ENCODE results near the gene ITGAL. TPM values are rescaled to one million over a fixed set of nuclear protein-coding genes. Genes with fewer than 3 reads are reported as not detected.

The ITGAL gene
- total RNA-seq, 1 experiment from 2014 or later: not detected

DNA sequence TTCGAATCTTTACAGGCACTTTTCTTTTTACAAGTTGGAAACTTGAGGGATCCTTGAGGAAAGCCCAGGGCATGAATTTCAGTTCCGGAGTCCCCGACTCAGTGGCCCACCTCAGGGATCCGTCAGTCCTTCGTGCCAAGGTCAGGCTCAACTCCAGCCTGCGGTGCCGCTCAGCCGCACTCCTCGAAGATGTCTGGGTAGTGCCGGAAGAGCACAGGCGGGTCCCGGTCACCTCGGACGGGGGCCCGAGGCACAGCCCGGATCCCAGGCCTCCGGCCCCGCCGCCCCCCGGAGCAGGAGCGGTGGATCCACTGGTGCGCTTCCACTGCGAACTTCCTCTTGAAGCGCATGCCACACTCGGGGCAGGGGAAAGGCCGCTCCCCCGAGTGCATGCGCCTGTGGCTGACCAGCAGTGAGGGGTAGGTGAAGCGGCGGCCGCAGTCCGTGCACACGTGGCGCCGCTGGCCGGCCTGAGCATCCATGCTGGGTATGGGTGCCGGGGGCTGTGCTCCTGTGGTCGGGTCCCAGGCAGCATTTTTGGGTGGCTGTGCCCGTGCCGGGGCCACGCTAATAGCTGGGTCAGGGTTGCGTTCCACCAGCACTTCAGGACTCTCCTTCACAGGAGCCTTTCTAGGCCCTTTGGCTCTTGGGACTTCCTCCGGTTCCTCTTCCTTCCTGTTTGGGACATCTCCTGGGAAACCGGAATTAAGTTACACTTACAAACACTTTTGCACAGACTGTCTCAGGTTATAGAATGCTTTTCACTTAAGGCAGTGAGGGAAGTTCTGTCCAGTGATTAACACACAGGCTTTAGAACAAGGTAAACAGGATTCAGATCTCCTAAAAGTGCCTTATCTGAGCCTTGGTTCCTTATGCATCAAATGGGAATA lies 97.4 kb downstream of the ITGAL start:
- peaks cover 40% of the 10 kb centered on the region for H3K4me1 Mint-ChIP-seq (ENCODE audit: low read depth, unreplicated experiment)
- H3K36me3 Mint-ChIP-seq (ENCODE audit: insufficient read depth, unreplicated experiment): peaks cover 28% of the 10 kb centered on the region
- H3K9me3 Mint-ChIP-seq (ENCODE audit: low read depth, unreplicated experiment): no peaks in the 10 kb centered on the region
- TF ChIP-seq, protein P1, sequence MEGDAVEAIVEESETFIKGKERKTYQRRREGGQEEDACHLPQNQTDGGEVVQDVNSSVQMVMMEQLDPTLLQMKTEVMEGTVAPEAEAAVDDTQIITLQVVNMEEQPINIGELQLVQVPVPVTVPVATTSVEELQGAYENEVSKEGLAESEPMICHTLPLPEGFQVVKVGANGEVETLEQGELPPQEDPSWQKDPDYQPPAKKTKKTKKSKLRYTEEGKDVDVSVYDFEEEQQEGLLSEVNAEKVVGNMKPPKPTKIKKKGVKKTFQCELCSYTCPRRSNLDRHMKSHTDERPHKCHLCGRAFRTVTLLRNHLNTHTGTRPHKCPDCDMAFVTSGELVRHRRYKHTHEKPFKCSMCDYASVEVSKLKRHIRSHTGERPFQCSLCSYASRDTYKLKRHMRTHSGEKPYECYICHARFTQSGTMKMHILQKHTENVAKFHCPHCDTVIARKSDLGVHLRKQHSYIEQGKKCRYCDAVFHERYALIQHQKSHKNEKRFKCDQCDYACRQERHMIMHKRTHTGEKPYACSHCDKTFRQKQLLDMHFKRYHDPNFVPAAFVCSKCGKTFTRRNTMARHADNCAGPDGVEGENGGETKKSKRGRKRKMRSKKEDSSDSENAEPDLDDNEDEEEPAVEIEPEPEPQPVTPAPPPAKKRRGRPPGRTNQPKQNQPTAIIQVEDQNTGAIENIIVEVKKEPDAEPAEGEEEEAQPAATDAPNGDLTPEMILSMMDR (IDR thresholded peaks at IDR 0.05; ENCODE audit: unreplicated experiment): no peak
- CTCF ChIA-PET: interaction anchor here (1.3 to 2.6 kb wide), 3 partner anchors 9 to 140 kb away, joined by 4 to 12 read pairs (median 12); partner anchors contain the start of gene DCTPP1
- peak overlapping the region; percentile 93 for H3K27ac Mint-ChIP-seq (ENCODE audit: unreplicated experiment)
- DNase-seq: no peak
- intact Hi-C loops (cut with micrococcal nuclease; ENCODE audit: unreplicated experiment): loop anchor here (5.0 kb wide), 1 partner anchor 57 kb away; no protein-coding TSS in a partner anchor
- H3K4me3 Mint-ChIP-seq (ENCODE audit: low read depth, unreplicated experiment): peak overlapping the region; percentile 84
- H3K27me3 Mint-ChIP-seq (ENCODE audit: unreplicated experiment): peaks cover 11% of the 10 kb centered on the region
- BruUV-seq (replicated peaks): TSS peak; percentile 27

DNA sequence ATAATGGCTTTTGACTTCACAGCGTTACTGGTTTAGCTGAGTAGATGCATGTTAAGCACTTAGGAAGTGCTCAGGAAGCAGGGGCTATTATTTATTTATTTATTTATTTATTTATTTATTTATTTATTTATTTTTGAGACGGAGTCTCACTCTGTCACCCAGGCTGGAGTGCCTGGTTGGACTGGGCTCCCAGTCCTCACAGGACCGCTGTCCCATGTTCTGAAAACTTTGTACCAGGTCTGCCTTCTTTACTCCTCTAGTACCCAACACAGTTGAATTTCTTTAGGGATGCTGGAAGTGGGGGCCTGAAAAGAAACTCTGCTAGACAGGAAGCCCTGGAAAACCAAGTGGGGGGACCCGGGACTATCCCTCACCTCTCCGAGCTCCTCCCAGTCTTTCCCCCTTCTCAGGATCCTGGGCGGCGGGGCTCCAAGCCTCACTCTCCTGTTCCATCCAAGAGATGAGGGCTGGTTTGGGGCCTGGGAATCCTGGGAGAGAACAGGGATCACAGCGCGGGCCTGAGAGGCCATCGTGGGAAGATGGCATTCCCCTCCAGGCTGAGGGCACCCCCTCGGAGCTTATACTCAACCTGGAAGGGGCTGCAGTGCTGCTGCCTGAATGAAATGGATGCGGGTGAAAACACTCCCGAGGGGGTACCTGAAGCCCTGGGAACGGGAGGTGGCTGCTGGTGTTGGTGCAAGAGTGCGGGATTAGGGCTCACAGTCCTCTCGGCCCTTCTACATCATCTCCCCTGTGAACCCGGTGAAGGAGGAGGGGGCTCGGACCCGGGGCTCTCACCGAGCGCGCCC lies 98.3 kb downstream of the ITGAL start:
- CTCF ChIA-PET: interaction anchor here (0.5 to 2.6 kb wide), 6 partner anchors 9 to 141 kb away, joined by 3 to 12 read pairs (median 4); partner anchors contain the start of gene DCTPP1
- peak overlapping the region; percentile 93 for H3K27ac Mint-ChIP-seq (ENCODE audit: unreplicated experiment)
- TF ChIP-seq, protein P1 (IDR thresholded peaks at IDR 0.05; ENCODE audit: unreplicated experiment): no peak
- peaks cover 29% of the 10 kb centered on the region for H3K36me3 Mint-ChIP-seq (ENCODE audit: insufficient read depth, unreplicated experiment)
- peaks cover 9% of the 10 kb centered on the region for H3K27me3 Mint-ChIP-seq (ENCODE audit: unreplicated experiment)
- intact Hi-C loops (cut with micrococcal nuclease; ENCODE audit: unreplicated experiment): loop anchor here (1.0 to 5.0 kb wide), 2 partner anchors 13 to 56 kb away; partner anchors contain the start of gene ZNF764
- H3K4me3 Mint-ChIP-seq (ENCODE audit: low read depth, unreplicated experiment): peak overlapping the region; percentile 84
- BruUV-seq (replicated peaks): no TSS peak
- no peaks in the 10 kb centered on the region for H3K9me3 Mint-ChIP-seq (ENCODE audit: low read depth, unreplicated experiment)
- peaks cover 44% of the 10 kb centered on the region for H3K4me1 Mint-ChIP-seq (ENCODE audit: low read depth, unreplicated experiment)
- DNase-seq: no peak

DNA sequence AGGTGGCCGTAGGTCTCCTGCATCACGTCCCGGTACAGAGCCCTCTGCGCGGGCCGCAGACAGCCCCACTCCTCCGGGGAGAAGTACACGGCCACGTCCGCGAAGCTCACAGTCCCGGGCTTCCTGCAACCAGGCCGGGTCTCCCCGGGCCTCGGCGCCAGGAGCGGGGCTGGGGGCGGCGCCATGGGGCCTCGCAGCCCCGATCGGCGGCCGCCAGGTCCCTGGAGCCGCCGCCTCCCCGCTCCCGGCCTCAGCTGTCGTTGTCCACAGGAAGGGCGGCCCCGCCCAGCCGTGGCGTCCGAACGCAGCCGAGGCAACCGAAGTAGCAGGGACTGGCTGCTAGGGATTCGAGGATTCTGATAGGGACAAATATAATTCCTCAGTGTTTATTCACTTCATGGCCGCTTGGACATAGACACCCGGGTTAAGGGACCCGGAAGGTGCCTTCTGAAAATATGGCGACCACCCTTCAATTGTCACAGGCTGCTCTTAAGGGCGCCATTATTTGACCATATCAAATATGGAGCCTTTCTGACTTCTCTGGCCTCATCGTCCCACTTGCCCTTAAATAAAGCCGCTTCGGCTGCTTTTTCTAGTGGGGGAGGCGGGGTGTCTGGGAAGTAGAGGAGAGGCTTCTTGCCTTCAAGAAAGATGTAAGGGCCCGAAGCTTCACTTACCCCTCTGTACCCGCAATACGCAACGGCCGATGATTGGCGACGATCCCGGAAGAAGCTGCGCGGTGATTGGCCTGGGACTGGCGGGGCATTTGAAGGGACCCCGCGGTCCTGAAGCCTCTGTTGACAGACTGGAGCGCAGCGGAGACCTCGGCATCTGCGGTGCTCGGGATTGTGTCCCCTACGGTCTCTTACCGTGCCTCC lies 99.1 kb downstream of the ITGAL start, which contains the start of gene ZNF688:
TSS of gene ZNF688 (minus strand) at position 270 of the 878 bp plus-strand sequence. CDS start at position 185, 85 bp downstream.
- H3K36me3 Mint-ChIP-seq (ENCODE audit: insufficient read depth, unreplicated experiment): peaks cover 34% of the 10 kb centered on the region
- H3K27me3 Mint-ChIP-seq (ENCODE audit: unreplicated experiment): peaks cover under 1% of the 10 kb centered on the region
- no peaks in the 10 kb centered on the region for H3K9me3 Mint-ChIP-seq (ENCODE audit: low read depth, unreplicated experiment)
- H3K27ac Mint-ChIP-seq (ENCODE audit: unreplicated experiment): peak within 1 kb of the TSS; percentile 93
- CTCF ChIA-PET: interaction anchor here (0.5 to 2.6 kb wide), 15 partner anchors 9 to 172 kb away, joined by 3 to 12 read pairs (median 4); partner anchors contain the start of genes DCTPP1, PRR14, ZNF764 and ZNF785
- peaks cover 38% of the 10 kb centered on the region for H3K4me1 Mint-ChIP-seq (ENCODE audit: low read depth, unreplicated experiment)
- BruUV-seq (replicated peaks): no TSS peak
- H3K4me3 Mint-ChIP-seq (ENCODE audit: low read depth, unreplicated experiment): peak within 1 kb of the TSS; percentile 84
- intact Hi-C loops (cut with micrococcal nuclease; ENCODE audit: unreplicated experiment): loop anchor here (1.0 to 5.0 kb wide), 3 partner anchors 13 to 56 kb away; partner anchors contain the start of genes ZNF764 and ZNF785
- peak; percentile 95 for DNase-seq
- TF ChIP-seq, protein P1 (IDR thresholded peaks at IDR 0.05; ENCODE audit: unreplicated experiment): no peak

Small RNA genes lying within 50 kb of the gene (microRNA-seq; reads per million reads assigned to microRNA genes)
- not detected for gene MIR4518

Other genes with a start within 250 kb of the ITGAL start
- gene NPIPB13, start 224.3 kb upstream of the ITGAL start, total RNA-seq (2022): 18.5 and 20.5 TPM in 2 replicates
- 65.8 and 82.6 TPM in 2 replicates for gene CD2BP2, start 117.4 kb upstream of the ITGAL start, total RNA-seq (2022)
- gene TBC1D10B, start 102.2 kb upstream of the ITGAL start, total RNA-seq (2022): 66.4 and 69.5 TPM in 2 replicates
- not detected in 2 replicates for gene MYL11, start 97.9 kb upstream of the ITGAL start, total RNA-seq (2022)
- 1.5 and 1.9 TPM in 2 replicates for gene SEPTIN1, start 90.2 kb upstream of the ITGAL start, total RNA-seq (2022)
- gene ZNF48, start 77.3 kb upstream of the ITGAL start, total RNA-seq (2022): 21.2 and 24.8 TPM in 2 replicates
- gene ZNF771, start 65.1 kb upstream of the ITGAL start, total RNA-seq (2022): 11.3 and 12.2 TPM in 2 replicates
- 120 and 124 TPM in 2 replicates for gene DCTPP1, start 42.7 kb upstream of the ITGAL start, total RNA-seq (2022)
- gene SEPHS2, start 26.9 kb upstream of the ITGAL start, total RNA-seq (2022): 85.0 and 109 TPM in 2 replicates
- gene ZNF768, start 53.8 kb downstream of the ITGAL start, total RNA-seq (2022): 40.8 and 42.6 TPM in 2 replicates
- gene ZNF747, start 62.1 kb downstream of the ITGAL start, total RNA-seq (2022): 12.3 and 15.4 TPM in 2 replicates
- gene ZNF764, start 85.6 kb downstream of the ITGAL start, total RNA-seq (2022): 16.5 and 16.7 TPM in 2 replicates
- 11.8 and 13.5 TPM in 2 replicates for gene ZNF688, start 99.0 kb downstream of the ITGAL start, total RNA-seq (2022)
- 22.2 and 22.9 TPM in 2 replicates for gene ZNF785, start 113.0 kb downstream of the ITGAL start, total RNA-seq (2022)
- gene ZNF689, start 137.6 kb downstream of the ITGAL start, total RNA-seq (2022): 10.4 and 14.1 TPM in 2 replicates
- gene PRR14, start 178.2 kb downstream of the ITGAL start, total RNA-seq (2022): 47.4 and 59.4 TPM in 2 replicates
- gene FBRS, start 185.7 kb downstream of the ITGAL start, total RNA-seq (2022): 113 and 114 TPM in 2 replicates
- 84.6 and 90.8 TPM in 2 replicates for gene SRCAP, start 226.4 kb downstream of the ITGAL start, total RNA-seq (2022)

Data from Calu3 (cell line).